HepG2 (cell line): ENCODE results near the gene CSF3R. TPM values are rescaled to one million over a fixed set of nuclear protein-coding genes. Genes with fewer than 3 reads are reported as not detected.

Experiments
- ARNTL ChIP-seq: sonication (generic); formaldehyde crosslinking; IDR thresholded peaks from 2 replicates; pipeline ENCODE4 v1.4.0; 2020; ENCODE audit warnings: mild to moderate bottlenecking, missing genetic modification reagents
- ATF5 ChIP-seq: sonication (generic); formaldehyde crosslinking; IDR thresholded peaks from 2 replicates; pipeline ENCODE4 v1.4.0; 2020; ENCODE audit warnings: mild to moderate bottlenecking, low read depth, missing genetic modification reagents
- CREB1 ChIP-seq, 2 experiments: fragments of 450-650 bp in 1 of 2; IDR thresholded peaks; 2 replicates each; pipeline ENCODE4 v1.6.1; 2016 to 2017; ENCODE audit warnings: control low read depth in 1 of 2, mild to moderate bottlenecking in 1 of 2, missing compliant biosample characterization in 1 of 2, missing genetic modification characterization in 1 of 2
- E2F5 ChIP-seq: sonication (generic); formaldehyde crosslinking; conservative IDR thresholded peaks from 2 replicates; pipeline ENCODE4 v1.4.0; 2020; ENCODE audit warnings: missing genetic modification reagents
- HNRNPL ChIP-seq: fragments of 200-400 bp; formaldehyde crosslinking; IDR thresholded peaks from 2 replicates; pipeline ENCODE4 v1.6.1; 2017; ENCODE audit warnings: mild to moderate bottlenecking, low read depth, low read length
- NFAT5 ChIP-seq: sonication (generic); formaldehyde crosslinking; IDR thresholded peaks from 2 replicates; pipeline ENCODE4 v1.4.0; 2020; ENCODE audit warnings: missing genetic modification reagents
- STAT6 ChIP-seq: sonication (generic); formaldehyde crosslinking; IDR thresholded peaks from 2 replicates; pipeline ENCODE4 v1.4.0; 2020; ENCODE audit warnings: missing genetic modification reagents, mild to moderate bottlenecking, borderline replicate concordance
- ZNF44 ChIP-seq: sonication (generic); formaldehyde crosslinking; IDR thresholded peaks from 2 replicates; pipeline ENCODE4 v1.5.1; 2020; ENCODE audit warnings: mild to moderate bottlenecking, missing genetic modification reagents
- ZNF512B ChIP-seq: sonication (generic); formaldehyde crosslinking; IDR thresholded peaks from 2 replicates; pipeline ENCODE4 v1.5.1; 2020; ENCODE audit warnings: missing genetic modification reagents, mild to moderate bottlenecking, borderline replicate concordance
- ZNF552 ChIP-seq: sonication (generic); formaldehyde crosslinking; IDR thresholded peaks from 2 replicates; pipeline ENCODE4 v1.9.0; 2022; ENCODE audit warnings: missing genetic modification reagents, mild to moderate bottlenecking, borderline replicate concordance
- ZNF770 ChIP-seq: sonication (generic); formaldehyde crosslinking; IDR thresholded peaks from 2 replicates; pipeline ENCODE4 v1.5.0; 2020; ENCODE audit warnings: mild to moderate bottlenecking, missing genetic modification reagents
- ZNF792 ChIP-seq: IDR thresholded peaks from 2 replicates; pipeline ENCODE4 v1.6.1; 2016
- polyA plus RNA-seq, 8 experiments: library from polyadenylated mRNA; depleted of rRNA in 3 of 8; stranded (reverse) in 7 of 8; unstranded in 1 of 8; fragments of >200 nt; fragmentation: Illumina TruSeq in 4 of 8; extraction: Trizol in 4 of 8; gene quantifications; 2 replicates each; pipeline versions ENCODE4 v1.2.1 to v1.2.3, GENCODE V29; 2011 to 2016; ENCODE audit warnings: low read depth in 4 of 8, missing spikeins in 1 of 8, mixed read lengths in 1 of 8; ENCODE audit not compliant: insufficient read depth in 1 of 8
- total RNA-seq, 5 experiments: library from RNA; depleted of rRNA; stranded (reverse); fragments of >200 nt; fragmentation: Illumina TruSeq; extraction: Trizol; gene quantifications; 2 replicates each; pipeline ENCODE4 v1.2.3, GENCODE V29; 2016; ENCODE audit warnings: low read depth in 1 of 5

CSF3R gene
- total and polyA plus RNA-seq, 2 of the 13 experiments (the other 11 are each of a cell fraction or from before 2014, with no cell fraction given): 11.9 to 28.8 TPM

- TF ChIP-seq ZNF512B (CRISPR knock-in tag) (no peak), STAT6 (CRISPR knock-in tag) (0 out of 2 replicates have a peak, but pooled peaks have one; percentile 40), ZNF770 (0 out of 2 replicates have a peak, but pooled peaks have one; percentile 50), NFAT5 (peak; percentile 67; the same call in 1 of the 2 replicates), ATF5 (no peak), CREB1 (IDR thresholded peaks at IDR 0.05) (peak; percentile 90), CREB1 (CRISPR knock-in tag; IDR thresholded peaks at IDR 0.05) (peak; percentile 96), ZNF44 (CRISPR knock-in tag) (no peak), ZNF792 (CRISPR knock-in tag) (peak; percentile 93), ZNF552 (CRISPR knock-in tag) (peak; percentile 21), ARNTL (peak; percentile 37; the same call in 1 of the 2 replicates), E2F5 (peak; percentile 81), HNRNPL (peak; percentile 74)
Measured at GRCh38 chr1:36463803-36464604, 18.7 kb downstream of the CSF3R start, which contains the start of gene MRPS15 (continued).
